NCI-H748 (cell line): ENCODE data around the gene RAPGEF2.
"Not testable (repeated sequence)": the region's sequence is repeated elsewhere in the genome, so short reads cannot be mapped to it uniquely, and the experiment has no call there.

Experiments used
- DNase-seq: peaks from one replicate; lab custom pipeline; 2025; ENCODE audit not compliant: unreplicated experiment; lab: John Stamatoyannopoulos, UW

Gene RAPGEF2

DNA sequence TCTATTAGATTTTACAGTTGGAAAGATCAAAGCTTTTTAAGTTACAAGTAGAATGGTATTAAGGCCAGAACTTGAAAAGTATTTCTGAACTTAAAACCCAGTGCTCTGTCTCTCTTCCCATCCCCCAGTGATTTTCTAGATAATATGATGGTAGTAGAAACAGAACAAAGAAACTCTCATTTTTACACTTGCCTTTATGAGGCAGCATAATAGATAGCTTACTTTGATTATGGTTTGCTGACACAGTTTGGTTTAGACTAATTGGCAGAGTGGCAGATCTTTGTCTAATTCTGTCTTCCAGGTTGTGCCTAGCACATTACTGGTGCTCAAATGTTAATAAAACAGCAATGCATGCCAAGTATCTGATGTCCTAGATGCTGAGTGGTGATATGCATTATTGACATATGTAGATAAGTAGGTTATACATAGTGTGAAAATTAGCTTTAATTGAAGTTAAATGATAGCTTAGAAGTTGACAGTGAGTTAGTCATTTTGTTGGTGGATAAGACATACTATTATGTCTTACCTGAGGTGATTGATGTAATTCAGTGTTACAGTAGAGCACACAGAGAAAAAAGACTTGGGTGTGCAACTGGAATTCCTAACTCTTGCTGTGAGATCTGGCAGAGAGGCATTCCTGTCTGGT lies 4.3 kb upstream of the RAPGEF2 start:
- peak; percentile 76 for DNase-seq

DNA sequence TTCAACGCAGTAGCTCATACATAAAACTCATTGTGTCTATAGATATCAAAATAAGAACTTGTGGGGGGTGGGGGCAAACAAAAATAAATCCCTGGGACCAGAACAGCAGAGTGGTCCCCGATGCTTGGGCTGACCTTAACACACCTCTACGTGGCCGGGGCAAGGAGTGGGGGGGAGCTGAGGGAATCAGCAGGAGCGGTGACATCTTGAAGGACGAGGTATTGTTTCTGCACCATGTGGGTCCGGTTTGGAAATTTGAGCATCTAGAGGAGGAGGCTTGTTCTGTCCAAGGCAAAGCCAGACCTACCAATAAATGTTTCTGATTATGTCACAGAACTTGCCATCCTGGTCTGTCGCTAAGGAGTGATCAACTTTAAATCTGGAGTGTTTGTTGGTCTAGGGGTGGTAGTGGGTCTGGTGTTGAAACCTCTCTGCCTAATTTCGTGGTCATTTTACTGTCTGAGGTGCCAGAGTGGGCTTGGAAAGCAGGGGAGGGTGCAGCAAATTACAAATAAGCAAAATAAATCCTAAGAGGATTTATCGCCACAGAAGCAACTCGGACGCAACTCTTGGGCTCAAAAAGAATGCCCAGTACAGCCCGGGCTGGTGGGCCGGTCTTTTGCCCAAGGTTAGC lies 774 bp upstream of the RAPGEF2 start:
- DNase-seq = no peak

DNA sequence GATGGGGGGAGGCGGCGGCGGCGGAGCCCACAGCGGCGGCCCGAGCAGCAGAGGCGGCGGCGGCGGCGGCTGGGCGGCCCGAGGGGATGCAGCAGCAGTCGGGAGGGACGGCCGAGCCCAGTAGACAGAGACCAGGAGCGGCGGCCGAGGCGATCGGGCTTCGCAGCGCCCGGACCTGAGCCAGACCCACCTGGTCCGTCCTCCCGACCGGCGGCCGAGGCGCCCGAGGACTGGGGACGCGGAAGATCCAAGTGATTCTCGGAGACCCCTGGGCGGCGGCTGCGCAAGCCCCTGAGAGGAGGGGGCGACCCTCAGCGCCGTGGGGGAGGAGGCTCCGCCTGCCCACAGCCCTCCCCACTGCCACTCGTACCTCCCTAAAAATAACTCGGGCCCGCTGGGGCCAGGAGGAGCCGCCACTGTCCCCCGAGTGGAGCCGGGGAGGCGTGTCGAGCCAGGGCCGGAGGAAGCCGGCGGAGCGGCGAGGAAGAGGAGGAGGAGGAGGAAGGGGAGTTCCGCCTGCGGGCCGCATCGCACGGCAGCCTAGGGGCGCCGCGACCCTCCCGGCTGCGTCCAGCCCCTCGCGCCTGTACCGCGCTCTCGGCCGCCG lies 608 bp downstream of the RAPGEF2 start:
- peak; percentile 60 for DNase-seq

DNA sequence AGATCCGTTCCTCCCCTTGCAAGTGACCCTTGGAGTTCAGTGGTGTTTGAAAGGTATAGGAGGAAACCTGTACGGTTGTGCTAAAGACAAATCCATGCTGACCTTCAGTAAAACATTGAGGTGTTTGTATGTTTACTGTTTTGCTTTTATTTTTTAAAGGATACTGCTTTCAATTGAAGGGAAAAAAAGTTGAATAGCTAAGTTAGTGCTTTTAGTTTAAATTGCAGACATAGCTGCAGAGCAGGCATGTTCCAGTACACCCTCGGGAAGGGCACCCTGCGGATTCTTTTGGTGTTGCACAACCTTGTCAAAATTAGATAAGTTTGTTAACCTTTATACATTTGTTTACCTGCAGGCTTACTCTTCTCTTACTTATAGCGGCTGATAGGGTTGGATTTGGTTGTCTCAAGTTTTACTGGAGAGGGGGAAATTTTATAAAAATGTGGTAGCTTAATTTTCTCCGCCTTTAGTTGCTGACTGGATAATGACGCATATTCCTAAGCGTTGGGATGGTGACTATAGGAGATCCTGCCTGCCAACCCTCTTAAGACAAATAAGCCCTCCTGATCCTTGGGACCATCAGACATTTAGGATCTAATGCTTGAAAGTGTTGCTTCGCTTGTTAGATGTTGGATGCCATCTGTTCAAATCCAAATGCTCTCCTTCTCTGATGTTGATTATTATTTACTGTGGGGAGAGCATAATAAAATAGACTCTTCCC lies 2.0 kb downstream of the RAPGEF2 start:
- DNase-seq = peak; percentile 36

DNA sequence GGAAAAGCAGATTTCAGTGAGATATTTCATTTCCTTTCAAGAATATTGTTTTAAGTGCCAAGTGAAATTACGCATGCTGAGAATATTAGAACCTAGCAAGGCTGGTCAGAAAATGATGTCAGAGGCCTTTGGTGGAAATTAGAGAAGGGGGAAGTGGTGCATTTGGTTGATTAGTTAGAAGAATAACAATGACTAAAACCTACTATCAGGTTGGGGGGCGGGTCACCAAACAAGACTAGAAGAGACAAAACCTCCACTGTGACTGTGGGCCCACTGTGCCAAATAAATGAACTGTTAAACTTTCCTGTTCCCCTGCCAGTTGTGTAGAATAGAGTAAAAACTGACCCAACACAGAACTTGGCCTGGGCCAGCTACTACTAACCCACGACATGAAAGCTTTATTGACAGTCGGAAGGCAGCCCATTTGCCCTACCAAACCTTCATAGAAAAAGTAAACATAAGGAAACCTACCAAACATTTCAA lies 2.9 kb downstream of the RAPGEF2 start:
- DNase-seq = no peak

DNA sequence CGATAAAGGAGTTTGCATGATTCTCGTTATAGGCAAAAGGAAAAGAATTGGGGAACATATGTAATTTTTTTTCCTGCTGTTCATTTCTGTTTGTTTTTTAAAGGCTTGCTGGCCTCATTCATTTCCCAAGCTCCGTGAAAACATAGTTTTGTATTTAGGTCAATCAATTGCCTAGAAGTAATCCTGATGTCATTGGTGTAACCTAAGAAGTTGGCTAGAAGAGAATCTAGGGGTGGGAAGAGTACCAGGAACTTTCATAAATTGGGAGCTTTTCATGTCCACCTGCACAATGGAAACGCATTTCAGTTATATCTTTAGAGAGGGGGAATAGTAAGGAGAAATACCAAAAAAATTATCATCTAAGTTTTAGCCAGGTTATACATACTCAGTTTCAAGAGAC lies 3.8 kb downstream of the RAPGEF2 start:
- no peak for DNase-seq

DNA sequence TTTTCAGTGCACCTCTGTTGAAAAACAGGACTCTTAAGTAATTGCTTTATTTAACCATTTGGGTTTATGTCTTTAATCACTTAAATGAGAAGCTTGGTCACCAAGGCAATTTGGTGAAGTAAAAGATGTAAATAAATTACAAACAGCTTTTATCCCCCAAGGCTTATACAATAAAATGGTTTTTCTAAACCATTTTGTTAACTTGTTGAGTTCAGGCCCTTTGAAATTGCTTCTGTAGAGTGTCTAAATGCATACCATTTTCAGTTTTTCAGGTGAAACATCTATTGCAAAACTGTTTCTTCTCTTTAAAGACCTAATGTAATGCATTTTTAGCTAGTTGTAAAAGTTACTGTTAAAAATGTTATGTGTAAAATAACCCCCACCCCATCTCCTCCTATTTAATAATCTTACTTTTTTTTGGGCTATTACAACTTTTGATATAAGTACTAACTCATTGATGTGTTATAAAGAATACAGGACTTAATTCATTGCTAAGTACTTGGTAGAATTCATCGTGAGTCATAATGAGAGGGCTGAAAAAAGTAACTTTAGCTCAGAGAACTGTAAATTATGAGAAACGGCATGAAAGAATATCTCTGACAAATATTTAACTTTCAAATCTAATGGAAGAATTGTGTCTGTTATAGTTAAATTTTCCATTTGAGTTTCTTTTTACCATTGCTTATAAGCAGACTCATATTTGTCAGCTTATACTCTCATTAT lies 4.5 kb downstream of the RAPGEF2 start:
- no peak for DNase-seq

DNA sequence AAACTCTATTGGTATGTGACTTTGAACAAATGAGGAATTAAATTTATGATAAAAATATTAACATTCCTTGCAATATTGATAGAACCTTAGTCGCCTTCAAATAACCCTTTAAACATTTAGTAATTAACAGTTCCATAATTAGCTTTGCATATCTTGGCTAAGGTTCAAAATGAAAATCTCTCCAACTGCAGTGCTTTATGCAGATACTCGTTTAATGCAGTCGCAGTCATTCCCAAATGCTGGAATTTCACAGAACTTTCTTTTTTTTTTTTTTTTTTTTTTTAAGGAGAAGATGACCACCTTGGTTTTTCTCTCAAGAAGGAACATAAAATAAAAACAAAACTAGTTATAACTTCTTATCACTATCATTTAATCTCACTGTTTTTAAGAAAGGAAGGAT lies 5.2 kb downstream of the RAPGEF2 start:
- DNase-seq = no peak

DNA sequence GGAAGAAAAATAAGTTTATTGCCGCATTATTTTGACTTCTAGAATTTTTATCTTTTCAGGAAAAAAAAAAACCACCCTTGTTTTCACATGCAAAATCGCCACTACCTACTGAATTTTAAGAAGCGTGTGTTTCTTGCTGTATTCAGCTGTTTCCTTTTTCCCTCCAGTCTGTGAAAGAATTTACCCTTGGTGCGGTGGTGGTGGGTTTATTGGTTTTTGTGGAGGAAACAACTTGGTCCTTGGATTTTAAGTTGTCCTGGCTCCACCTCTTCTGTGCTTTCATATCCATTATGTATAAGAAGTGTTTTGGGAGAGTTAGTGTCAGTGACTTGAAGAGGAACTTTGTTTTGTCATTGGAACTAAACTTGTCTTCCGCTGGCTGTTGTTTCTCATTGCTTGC lies 8.1 kb downstream of the RAPGEF2 start:
- no peak for DNase-seq

DNA sequence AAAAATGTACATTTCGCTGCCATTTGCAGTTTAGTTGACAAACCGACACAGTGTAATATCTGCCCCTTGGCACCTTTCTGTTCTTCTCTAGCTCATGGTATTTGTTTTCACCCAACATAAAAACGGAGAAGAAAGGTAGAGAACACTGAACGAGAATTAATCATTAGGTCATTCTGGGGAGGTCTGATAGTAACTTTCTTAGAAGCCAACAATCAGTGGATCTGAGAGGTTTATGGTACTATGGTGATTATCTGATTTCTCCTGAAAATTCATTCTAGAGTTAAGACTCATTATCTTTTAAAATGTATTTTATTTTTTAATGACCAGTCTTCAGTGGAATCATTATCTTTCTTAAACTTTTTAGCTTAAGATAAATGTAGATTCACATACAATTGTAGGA lies 8.5 kb downstream of the RAPGEF2 start:
- no peak for DNase-seq

DNA sequence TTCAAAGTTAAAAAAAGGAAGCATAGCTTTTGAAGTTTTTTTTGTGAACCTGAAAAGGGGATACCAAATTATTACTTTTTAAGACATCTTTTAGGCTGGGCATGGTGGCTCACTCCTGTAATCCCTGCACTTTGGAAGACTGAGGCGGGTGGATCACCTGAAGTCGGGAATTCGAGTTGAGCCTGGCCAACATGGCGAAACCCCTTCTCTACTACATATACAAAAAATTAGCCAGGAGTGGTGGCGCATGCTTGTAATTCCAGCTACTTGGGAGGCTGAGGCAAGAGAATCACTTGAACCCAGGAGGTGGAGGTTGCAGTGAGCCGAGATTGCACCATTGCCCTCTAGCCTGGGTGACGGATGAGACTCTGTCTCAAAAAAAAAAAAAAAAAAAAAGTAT lies 10.5 kb downstream of the RAPGEF2 start:
- not testable (repeated sequence) for DNase-seq

DNA sequence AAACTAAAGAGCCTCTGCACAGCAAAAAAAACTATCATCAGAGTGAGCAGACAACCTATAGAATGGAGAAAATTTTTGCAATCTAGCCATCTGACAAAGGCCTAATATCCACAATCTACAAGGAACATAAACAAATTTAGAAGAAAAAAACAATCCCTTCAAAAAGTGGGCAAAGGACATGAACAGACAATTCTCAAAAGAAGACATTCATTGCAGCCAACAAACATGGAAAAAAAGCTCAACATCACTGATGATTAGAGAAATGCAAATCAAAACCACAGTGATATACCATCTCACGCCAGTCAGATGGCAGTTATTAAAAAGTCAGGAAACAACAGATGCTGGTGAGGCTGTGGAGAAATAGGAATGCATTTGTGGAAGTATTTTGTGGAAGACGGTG lies 13.2 kb downstream of the RAPGEF2 start:
- not testable (repeated sequence) for DNase-seq

DNA sequence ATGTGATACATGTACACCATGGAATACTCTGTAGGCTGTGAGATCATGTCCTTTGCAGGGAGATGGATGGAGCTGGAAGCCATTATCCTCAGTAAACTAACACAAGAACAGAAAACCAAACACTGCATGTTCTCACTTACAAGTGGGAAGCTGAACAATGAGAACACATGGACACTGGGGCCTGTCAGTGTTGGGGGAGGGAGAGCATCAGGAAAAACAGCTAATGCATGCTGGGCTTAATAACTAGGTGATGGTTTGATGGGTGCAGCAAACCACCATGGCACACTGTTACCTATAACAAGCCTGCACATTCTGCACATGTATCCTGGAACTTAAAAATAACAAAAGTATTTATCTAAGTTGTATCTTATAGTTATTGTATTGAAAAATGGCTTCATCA lies 13.8 kb downstream of the RAPGEF2 start:
- DNase-seq = peak; percentile 41

DNA sequence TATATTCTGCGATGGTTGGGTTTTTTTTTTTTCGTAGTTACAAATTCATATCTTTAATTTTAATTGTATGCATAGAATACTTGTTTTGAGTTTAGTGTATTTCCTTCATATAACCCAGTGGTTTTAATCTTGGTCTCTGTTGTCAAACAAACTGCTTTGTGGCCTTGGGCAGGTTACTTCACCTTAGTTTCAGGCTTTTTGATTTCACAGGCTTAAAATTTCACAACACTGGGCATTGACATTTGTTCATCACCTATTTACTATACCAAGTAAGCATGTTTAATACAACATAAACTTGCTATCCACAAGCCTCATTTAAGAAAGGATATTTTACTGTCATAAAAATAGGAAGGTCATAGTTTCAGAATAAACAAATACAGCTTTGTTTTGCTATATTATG lies 14.7 kb downstream of the RAPGEF2 start:
- DNase-seq = no peak

DNA sequence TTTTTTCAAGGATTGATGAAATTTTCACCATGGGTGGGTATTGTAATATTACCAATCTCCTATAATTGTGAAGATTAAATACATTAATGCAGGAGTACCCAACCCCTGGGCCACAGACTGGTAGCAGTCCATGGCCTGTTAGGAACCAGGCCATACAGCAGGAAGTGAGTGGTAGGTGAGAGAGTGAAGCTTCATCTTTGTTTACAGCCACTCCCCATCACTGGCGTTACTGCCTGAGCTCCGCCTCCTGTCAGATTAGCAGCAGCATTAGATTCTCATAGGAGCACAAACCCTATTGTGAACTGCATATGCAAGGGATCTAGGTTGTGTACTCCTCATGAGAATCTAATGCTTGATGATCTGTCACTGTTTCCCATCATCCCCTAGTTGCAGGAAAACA lies 15.1 kb downstream of the RAPGEF2 start:
- DNase-seq = peak; percentile 20

DNA sequence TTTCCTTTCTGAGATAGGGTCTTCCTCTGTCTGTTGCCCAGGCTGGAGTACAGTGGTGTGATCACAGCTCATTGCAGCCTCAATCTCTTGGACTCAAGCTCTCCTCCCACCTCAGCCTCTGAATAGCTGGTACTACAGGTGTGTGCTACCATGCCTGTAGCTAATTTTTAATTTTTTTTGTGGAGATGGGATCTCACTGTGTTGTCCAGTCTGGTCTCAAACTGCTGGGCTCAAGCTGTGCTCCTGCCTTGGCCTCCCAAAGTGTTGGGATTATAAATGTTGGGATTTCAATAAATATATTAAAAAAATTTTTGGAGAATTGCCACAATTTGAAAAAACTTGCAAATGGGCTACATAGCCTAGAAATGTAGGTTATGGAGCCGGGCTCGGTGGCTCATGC lies 18.5 kb downstream of the RAPGEF2 start:
- no peak for DNase-seq

DNA sequence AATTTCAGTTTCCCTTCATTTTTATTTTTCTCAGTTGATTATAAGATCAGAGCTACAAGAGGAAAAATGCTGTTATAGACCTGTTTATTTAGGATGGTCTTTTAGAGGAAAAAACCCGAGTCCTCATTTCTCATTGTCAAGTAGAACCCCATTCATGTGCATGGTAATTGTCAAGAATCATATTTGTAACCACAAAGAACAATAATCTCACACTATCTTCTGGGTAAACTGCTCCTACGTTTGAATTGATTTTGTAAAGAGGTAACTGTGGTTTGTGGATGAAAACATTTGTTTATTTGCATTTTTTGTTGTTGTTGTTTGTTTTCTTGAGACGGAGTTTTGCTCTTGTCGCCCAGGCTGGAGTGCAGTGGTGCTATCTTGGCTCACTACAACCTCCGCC lies 23.8 kb downstream of the RAPGEF2 start:
- no peak for DNase-seq

DNA sequence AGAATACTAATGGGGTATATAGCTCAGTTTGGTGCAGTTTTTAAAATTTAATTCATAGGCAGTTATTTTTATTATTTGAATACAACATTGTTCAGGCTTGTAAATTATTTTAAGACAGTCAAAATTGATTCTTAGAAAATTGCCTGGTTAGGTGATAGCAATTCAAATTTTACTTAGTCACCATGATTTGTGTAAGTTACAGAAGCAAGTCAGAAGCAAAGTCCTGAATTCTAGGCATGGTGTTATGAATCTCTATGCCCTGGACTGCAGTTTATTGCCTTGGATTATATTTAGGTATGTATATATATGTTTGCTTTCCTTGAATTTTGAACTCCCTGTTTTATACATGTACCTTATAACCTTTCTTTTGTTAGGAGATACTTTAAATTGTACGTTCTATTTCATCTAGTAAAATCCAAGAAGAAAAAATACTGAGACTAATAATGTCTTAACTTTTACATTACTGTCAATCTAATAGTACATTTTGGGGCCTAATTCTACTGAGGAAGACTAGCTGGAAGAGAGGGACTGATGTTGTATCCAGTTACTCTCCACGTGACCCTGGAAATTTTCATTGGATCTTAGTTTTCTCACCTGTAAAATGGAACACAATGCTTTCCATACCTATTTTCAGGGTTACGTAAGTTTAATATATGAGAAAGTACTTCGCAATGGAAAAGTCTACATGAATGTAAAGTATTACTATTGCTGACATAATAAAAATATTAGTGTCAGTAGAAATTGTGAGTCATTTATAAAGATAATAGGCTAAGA lies 25.1 kb downstream of the RAPGEF2 start:
- no peak for DNase-seq

DNA sequence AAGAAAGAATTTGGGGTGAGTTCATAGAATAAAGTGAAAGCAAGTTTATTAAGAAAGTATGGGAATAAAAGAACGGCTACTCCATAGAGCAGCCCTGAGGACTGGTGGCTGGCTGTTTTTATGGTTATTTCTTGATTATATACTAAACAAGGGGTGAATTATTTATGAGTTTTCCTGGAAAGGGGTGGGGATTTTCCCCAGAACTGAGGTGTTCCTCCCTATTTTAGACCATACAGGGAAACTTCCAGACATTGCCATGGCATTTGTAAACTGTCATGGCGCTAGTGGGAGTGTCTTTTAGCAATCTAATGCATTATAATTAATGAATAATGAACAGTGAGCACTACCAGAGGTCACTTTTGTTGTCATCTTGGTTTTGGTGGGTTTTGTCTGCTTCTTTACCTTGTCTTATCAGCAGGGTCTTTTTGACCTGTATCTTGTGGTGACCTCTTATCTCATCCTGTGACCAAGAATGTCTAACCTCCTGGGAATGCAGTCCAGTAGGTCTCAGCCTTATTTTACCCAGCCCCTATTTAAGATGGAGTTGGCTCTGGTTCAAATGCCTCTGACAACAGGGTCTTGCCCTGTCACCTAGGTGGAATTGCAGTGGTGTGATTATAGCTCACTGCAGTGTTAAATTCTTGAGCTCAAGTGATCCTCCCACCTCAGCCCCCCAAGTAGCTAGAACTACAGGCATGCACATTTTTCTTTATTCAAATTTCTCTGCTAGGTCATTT lies 27.1 kb downstream of the RAPGEF2 start:
- DNase-seq = no peak

DNA sequence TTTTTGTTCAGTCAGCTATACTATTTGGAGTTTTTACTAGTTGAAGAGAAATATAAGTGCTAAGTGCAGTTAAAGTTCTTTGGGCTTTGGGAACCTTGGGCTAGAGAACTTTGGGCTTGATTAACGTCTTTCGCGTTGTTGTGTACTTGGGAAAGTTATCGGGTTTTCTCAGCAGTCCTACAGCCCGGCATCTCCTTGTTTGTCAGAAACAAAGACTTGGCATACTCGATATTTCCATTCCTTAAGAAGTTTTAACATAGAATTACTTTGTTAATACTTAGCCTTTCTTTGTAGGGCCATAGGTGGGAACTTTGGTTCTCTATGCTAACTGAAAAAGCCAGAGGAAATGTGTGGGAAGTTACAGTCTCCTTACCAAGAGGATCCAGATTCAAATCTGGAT lies 28.7 kb downstream of the RAPGEF2 start:
- DNase-seq = no peak
